IPS-15b (cell line): Measurements from ENCODE around the gene RSPO3.
"Not testable (repeated sequence)": the region's sequence is repeated elsewhere in the genome, so short reads cannot be mapped to it uniquely, and the experiment has no call there.

Experiments
- H3K27me3 ChIP-seq: one replicate; pipeline ENCODE4 v1.6.1; 2013; ENCODE audit warnings: low read length; ENCODE audit not compliant: control insufficient read depth, insufficient read depth
- H3K36me3 ChIP-seq: one replicate; pipeline ENCODE4 v1.6.1; 2013; ENCODE audit warnings: low read length; ENCODE audit not compliant: control insufficient read depth, insufficient read depth
- H3K4me1 ChIP-seq: one replicate; pipeline ENCODE4 v1.6.1; 2013; ENCODE audit warnings: mild to moderate bottlenecking, low read length; ENCODE audit not compliant: control insufficient read depth, insufficient read depth
- H3K4me3 ChIP-seq: one replicate; pipeline ENCODE4 v1.5.1; 2013; ENCODE audit warnings: low read depth, low read length
- H3K9ac ChIP-seq: one replicate; pipeline ENCODE4 v1.6.1; 2013; ENCODE audit warnings: low read depth, mild to moderate bottlenecking, low read length
- H3K9me3 ChIP-seq: one replicate; pipeline ENCODE4 v1.6.1; 2013; ENCODE audit warnings: mild to moderate bottlenecking, low read length; ENCODE audit not compliant: control insufficient read depth, insufficient read depth

RSPO3 gene

GRCh38 chr6:127212376-127212775, 93.9 kb downstream of the RSPO3 start:
- no peaks in the 10 kb centered on the region for H3K9me3 ChIP-seq
- H3K36me3 ChIP-seq = no peaks in the 10 kb centered on the region
- no peak overlapping the region for H3K9ac ChIP-seq
- no peak overlapping the region for H3K4me3 ChIP-seq
- no peaks in the 10 kb centered on the region for H3K4me1 ChIP-seq
- no peaks in the 10 kb centered on the region for H3K27me3 ChIP-seq

GRCh38 chr6:127214032-127214431, 95.6 kb downstream of the RSPO3 start:
- H3K9me3 ChIP-seq, H3K9ac ChIP-seq, H3K4me1 ChIP-seq, H3K36me3 ChIP-seq, H3K4me3 ChIP-seq, H3K27me3 ChIP-seq: not testable (repeated sequence)

- not testable (repeated sequence) for H3K27me3 ChIP-seq, H3K36me3 ChIP-seq, H3K9me3 ChIP-seq, H3K4me1 ChIP-seq, H3K9ac ChIP-seq, H3K4me3 ChIP-seq
These were observed 96.1 kb downstream of the RSPO3 start for GRCh38 chr6:127214531-127214930.

- H3K9me3 ChIP-seq = no peaks in the 10 kb centered on the region
- no peaks in the 10 kb centered on the region for H3K36me3 ChIP-seq
- no peaks in the 10 kb centered on the region for H3K27me3 ChIP-seq
- H3K4me1 ChIP-seq = no peaks in the 10 kb centered on the region
- H3K4me3 ChIP-seq = no peak overlapping the region
- H3K9ac ChIP-seq = no peak overlapping the region
These were observed 97.5 kb downstream of the RSPO3 start for GRCh38 chr6:127215931-127216330.

- Histone ChIP-seq H3K9ac (no peak overlapping the region), H3K9me3 (no peaks in the 10 kb centered on the region), H3K27me3 (no peaks in the 10 kb centered on the region), H3K4me1 (no peaks in the 10 kb centered on the region), H3K36me3 (no peaks in the 10 kb centered on the region), H3K4me3 (no peak overlapping the region)
These were observed 98.6 kb downstream of the RSPO3 start for GRCh38 chr6:127216810-127217789.

GRCh38 chr6:127219869-127220268, 101.4 kb downstream of the RSPO3 start:
- H3K9ac ChIP-seq = no peak overlapping the region
- no peaks in the 10 kb centered on the region for H3K9me3 ChIP-seq

GRCh38 chr6:127221201-127221600, 102.7 kb downstream of the RSPO3 start:
- H3K4me1 ChIP-seq = no peaks in the 10 kb centered on the region
- H3K4me3 ChIP-seq = no peak overlapping the region
- no peaks in the 10 kb centered on the region for H3K36me3 ChIP-seq
- H3K9me3 ChIP-seq = no peaks in the 10 kb centered on the region
- no peak overlapping the region for H3K9ac ChIP-seq
- no peaks in the 10 kb centered on the region for H3K27me3 ChIP-seq

More at GRCh38 chr6:127219869-127220268, 101.4 kb downstream of the RSPO3 start:
- H3K4me1 ChIP-seq = no peaks in the 10 kb centered on the region
- no peaks in the 10 kb centered on the region for H3K27me3 ChIP-seq
- no peaks in the 10 kb centered on the region for H3K36me3 ChIP-seq
- H3K4me3 ChIP-seq = no peak overlapping the region

GRCh38 chr6:127222418-127222817, 103.9 kb downstream of the RSPO3 start:
- Histone ChIP-seq H3K9ac (no peak overlapping the region), H3K9me3 (no peaks in the 10 kb centered on the region), H3K4me3 (no peak overlapping the region), H3K27me3 (no peaks in the 10 kb centered on the region), H3K36me3 (no peaks in the 10 kb centered on the region), H3K4me1 (no peaks in the 10 kb centered on the region)

- H3K36me3 ChIP-seq = no peaks in the 10 kb centered on the region
- H3K9ac ChIP-seq = no peak overlapping the region
- no peaks in the 10 kb centered on the region for H3K4me1 ChIP-seq
- H3K9me3 ChIP-seq = no peaks in the 10 kb centered on the region
- no peak overlapping the region for H3K4me3 ChIP-seq
- no peaks in the 10 kb centered on the region for H3K27me3 ChIP-seq
These were observed 107.0 kb downstream of the RSPO3 start for GRCh38 chr6:127225497-127225896.

- H3K4me3 ChIP-seq, H3K4me1 ChIP-seq, H3K9ac ChIP-seq, H3K27me3 ChIP-seq, H3K36me3 ChIP-seq, H3K9me3 ChIP-seq: not testable (repeated sequence)
These were observed 115.3 kb downstream of the RSPO3 start for GRCh38 chr6:127233819-127234218.

- Histone ChIP-seq H3K27me3 (no peaks in the 10 kb centered on the region), H3K4me3 (no peak overlapping the region), H3K4me1 (no peaks in the 10 kb centered on the region), H3K36me3 (no peaks in the 10 kb centered on the region), H3K9me3 (no peaks in the 10 kb centered on the region), H3K9ac (no peak overlapping the region)
These were observed 125.0 kb downstream of the RSPO3 start for GRCh38 chr6:127243501-127243900.
